ENCODE results near the gene NEURL2.

GRCh38 chr20:45860560-45861220 is 30.3 kb downstream of the NEURL2 start:
- TF ChIP-seq, protein P1, sequence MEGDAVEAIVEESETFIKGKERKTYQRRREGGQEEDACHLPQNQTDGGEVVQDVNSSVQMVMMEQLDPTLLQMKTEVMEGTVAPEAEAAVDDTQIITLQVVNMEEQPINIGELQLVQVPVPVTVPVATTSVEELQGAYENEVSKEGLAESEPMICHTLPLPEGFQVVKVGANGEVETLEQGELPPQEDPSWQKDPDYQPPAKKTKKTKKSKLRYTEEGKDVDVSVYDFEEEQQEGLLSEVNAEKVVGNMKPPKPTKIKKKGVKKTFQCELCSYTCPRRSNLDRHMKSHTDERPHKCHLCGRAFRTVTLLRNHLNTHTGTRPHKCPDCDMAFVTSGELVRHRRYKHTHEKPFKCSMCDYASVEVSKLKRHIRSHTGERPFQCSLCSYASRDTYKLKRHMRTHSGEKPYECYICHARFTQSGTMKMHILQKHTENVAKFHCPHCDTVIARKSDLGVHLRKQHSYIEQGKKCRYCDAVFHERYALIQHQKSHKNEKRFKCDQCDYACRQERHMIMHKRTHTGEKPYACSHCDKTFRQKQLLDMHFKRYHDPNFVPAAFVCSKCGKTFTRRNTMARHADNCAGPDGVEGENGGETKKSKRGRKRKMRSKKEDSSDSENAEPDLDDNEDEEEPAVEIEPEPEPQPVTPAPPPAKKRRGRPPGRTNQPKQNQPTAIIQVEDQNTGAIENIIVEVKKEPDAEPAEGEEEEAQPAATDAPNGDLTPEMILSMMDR (IDR thresholded peaks at IDR 0.05) = no peak
- TF ChIP-seq POLR2A (IDR thresholded peaks at IDR 0.05) = no peak
- TF ChIP-seq POLR2AphosphoS5 (IDR thresholded peaks at IDR 0.05) = no peak

All from suprapubic skin (tissue), 4 donors.